Dermis microvascular lymphatic vessel endothelial cell (primary cell): ENCODE measurements around the gene RBP5. TPM values are rescaled to one million over a fixed set of nuclear protein-coding genes. Genes with fewer than 3 reads are reported as not detected.

ENCODE experiments used
- DNase-seq, 2 donors: peaks; one replicate each; pipeline versions ENCODE4 v3.0.0 to v3.0.0-alpha.2; 2010; ENCODE audit warnings: low read depth in 2 of 2
- total RNA-seq: library from RNA; depleted of rRNA; stranded (reverse); fragments of >200 nt; gene quantifications from 2 replicates; pipeline ENCODE4 v1.2.1, GENCODE V29; 2014

Gene RBP5
- total RNA-seq, 1 donor from 2014 or later = 0.26 TPM

DNA sequence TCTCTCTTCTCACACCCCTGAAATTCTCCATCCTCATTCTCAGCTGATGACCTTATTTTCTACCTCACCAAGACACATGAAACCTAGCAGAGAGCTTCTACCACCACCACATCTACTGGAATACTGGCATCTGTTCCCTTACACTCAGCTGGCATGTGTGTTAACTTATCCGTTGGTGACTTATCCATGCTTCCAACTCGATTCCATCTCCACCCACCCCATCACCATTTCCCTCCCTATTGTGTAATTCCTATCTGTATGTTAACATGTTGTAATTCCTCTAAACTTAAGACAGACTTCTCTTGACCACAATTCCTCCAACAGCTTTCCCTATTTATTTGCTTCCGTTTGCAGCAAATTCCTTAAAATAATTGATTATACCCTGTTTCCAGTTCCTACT is 52.8 kb downstream of the RBP5 start:
- DNase-seq = no peak

DNA sequence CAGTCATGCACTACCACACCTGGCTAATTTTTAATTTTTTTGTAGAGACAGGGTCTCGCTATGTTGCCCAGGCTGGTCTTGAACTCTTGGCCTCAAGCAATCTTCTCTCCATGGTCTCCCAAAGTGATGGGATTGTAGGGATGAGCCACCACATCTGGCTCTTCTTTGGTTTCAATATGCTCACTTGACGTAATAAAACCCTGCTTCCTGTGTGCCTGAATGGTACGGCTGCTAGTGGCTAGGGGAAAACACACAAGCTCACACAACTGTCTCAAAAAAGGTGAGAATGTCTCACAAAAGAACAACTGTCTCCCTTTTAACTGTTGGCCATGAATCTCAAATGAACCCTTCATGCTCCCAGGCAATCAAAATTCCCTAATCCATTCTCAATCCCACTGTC is 53.2 kb downstream of the RBP5 start:
- DNase-seq = no peak

DNA sequence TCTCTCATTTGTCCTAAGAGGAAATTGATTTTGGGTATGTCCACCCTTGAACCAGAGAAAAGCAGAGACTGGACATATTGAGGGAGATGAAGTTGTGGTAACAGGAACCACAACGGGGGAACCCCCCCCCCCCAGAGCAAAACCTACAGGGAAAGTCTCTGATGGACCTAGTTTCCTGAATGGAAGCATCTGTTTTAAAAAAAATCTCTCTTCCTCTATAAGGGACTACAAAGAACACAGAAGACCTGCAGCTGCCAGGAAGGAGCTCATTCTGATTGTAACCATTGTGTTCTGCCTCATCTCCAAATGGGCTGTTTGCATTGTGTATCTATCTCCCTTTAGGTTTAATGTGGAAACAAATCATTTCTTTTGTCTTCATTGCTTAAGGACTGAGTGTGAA is 54.7 kb downstream of the RBP5 start:
- DNase-seq = no peak

Other genes starting within 250 kb of the RBP5 start
- gene LRRC23, start 224.1 kb downstream of the RBP5 start, total RNA-seq = 2.0 and 2.1 TPM in 2 replicates
- gene ENO2, start 214.3 kb downstream of the RBP5 start, total RNA-seq = 1.0 and 1.4 TPM in 2 replicates
- gene ATN1, start 200.9 kb downstream of the RBP5 start, total RNA-seq = 5.1 and 12.1 TPM in 2 replicates
- gene RNU7-1, start 185.1 kb downstream of the RBP5 start, total RNA-seq = not detected in 2 replicates
- 88.7 and 206 TPM in 2 replicates for gene C12orf57, start 184.9 kb downstream of the RBP5 start, total RNA-seq
- gene PTPN6, start 177.5 kb downstream of the RBP5 start, total RNA-seq = 2.4 and 2.6 TPM in 2 replicates
- gene PHB2, start 158.2 kb downstream of the RBP5 start, total RNA-seq = 158 and 184 TPM in 2 replicates
- gene EMG1, start 158.0 kb downstream of the RBP5 start, total RNA-seq = 30.2 and 30.8 TPM in 2 replicates
- gene LPCAT3, start 110.4 kb downstream of the RBP5 start, total RNA-seq = 9.7 and 11.3 TPM in 2 replicates
- gene C1S, start 68.2 kb downstream of the RBP5 start, total RNA-seq = 0.13 TPM in 2 replicates
- gene C1R, start 36.4 kb downstream of the RBP5 start, total RNA-seq = 0.77 and 1.1 TPM in 2 replicates
- gene C1RL, start 19.7 kb downstream of the RBP5 start, total RNA-seq = 13.4 and 15.6 TPM in 2 replicates
- 15.0 and 29.0 TPM in 2 replicates for gene CLSTN3, start 1.5 kb upstream of the RBP5 start, total RNA-seq
- 31.6 and 33.0 TPM in 2 replicates for gene PEX5, start 60.8 kb upstream of the RBP5 start, total RNA-seq
- not detected in 2 replicates for gene ACSM4, start 175.2 kb upstream of the RBP5 start, total RNA-seq